Mucosa of descending colon (tissue), 3 donors: ENCODE results near the gene STAT4. TPM values are rescaled to one million over a fixed set of nuclear protein-coding genes. Genes with fewer than 3 reads are reported as not detected.

Experiments used
- ATAC-seq: fragments of 200-7000 bp; cut with Tn5 transposase; one replicate; pipeline ENCODE4 v1.9.1; 2020; ENCODE audit warnings: mild to moderate bottlenecking, moderate library complexity
- DNase-seq, 3 donors: peaks; one replicate each; pipeline ENCODE4 v3.0.0-alpha.2; 2020
- H3K36me3 ChIP-seq: fragments of 200-600 bp; one replicate; pipeline ENCODE4 v1.8.0; 2021; ENCODE audit warnings: low read depth, mild to moderate bottlenecking
- H3K4me1 ChIP-seq: fragments of 200-600 bp; one replicate; pipeline ENCODE4 v1.8.0; 2021; ENCODE audit warnings: low read depth, mild to moderate bottlenecking
- H3K4me3 ChIP-seq: fragments of 200-600 bp; one replicate; pipeline ENCODE4 v1.8.0; 2021; ENCODE audit warnings: mild to moderate bottlenecking
- H3K9me3 ChIP-seq: fragments of 200-600 bp; one replicate; pipeline ENCODE4 v1.8.0; 2021; ENCODE audit warnings: mild to moderate bottlenecking
- CTCF ChIP-seq: fragments of 200-600 bp; IDR thresholded peaks from one replicate; pipeline ENCODE4 v1.8.0; 2022; ENCODE audit warnings: antibody characterized with exemption, mild to moderate bottlenecking
- intact Hi-C, 2 donors: fragments of 100-400 bp; cut with DNase I in 1 of 2; cut with micrococcal nuclease in 1 of 2; formaldehyde crosslinking; loops; one replicate each; pipeline versions ENCODE4 v1.11.0 to v1.11.1; 2022; cut with DNase I, micrococcal nuclease
- total RNA-seq, 3 donors: library from RNA; stranded (reverse); fragmentation: NEBNext Ultra II Directional in 2 of 3; extraction: Animal tissue kit (Norgen Biotek cat#: 25700) in 2 of 3; gene quantifications; one replicate each; pipeline versions ENCODE4 v1.2.1 to v1.2.4, GENCODE V29; 2021 to 2023
- donor health status: DM: no; HTN: no; CAD: no; lungs with moderate emphysema.
- donor health status: DM: no; HTN: no; CAD: no.
- donor health status: DM: no; HTN: yes; CAD: no.

STAT4 gene
- total RNA-seq, 3 donors from 2014 or later: 2.7 to 4.0 (median 3.6) TPM

GRCh38 chr2:190994148-190994547, 156.6 kb downstream of the STAT4 start:
- intact Hi-C loops: no loop called here

GRCh38 chr2:190993292-190993643, 157.5 kb downstream of the STAT4 start:
- intact Hi-C loops: no loop called here
- Histone ChIP-seq H3K9me3 (no peaks in the 10 kb centered on the region), H3K4me3 (no peak overlapping the region), H3K36me3 (peaks cover 38% of the 10 kb centered on the region), H3K4me1 (no peaks in the 10 kb centered on the region)
- DNase-seq (no peak), ATAC-seq (no peak)
- TF ChIP-seq CTCF: no peak

More at GRCh38 chr2:190994148-190994547, 156.6 kb downstream of the STAT4 start:
- Histone ChIP-seq H3K36me3 (peaks cover 41% of the 10 kb centered on the region), H3K4me1 (no peaks in the 10 kb centered on the region), H3K4me3 (no peak overlapping the region), H3K9me3 (no peaks in the 10 kb centered on the region)
- ATAC-seq (no peak), DNase-seq (no peak)
- no peak for TF ChIP-seq CTCF

- ATAC-seq (no peak), DNase-seq (no peak)
- H3K4me3 ChIP-seq: no peak overlapping the region
- intact Hi-C loops: no loop called here
- peaks cover 28% of the 10 kb centered on the region for H3K36me3 ChIP-seq
- H3K9me3 ChIP-seq: no peaks in the 10 kb centered on the region
- H3K4me1 ChIP-seq: no peaks in the 10 kb centered on the region
- TF ChIP-seq CTCF: no peak
Measured at GRCh38 chr2:190990132-190990531, 160.7 kb downstream of the STAT4 start.

- Histone ChIP-seq H3K36me3 (peaks cover 37% of the 10 kb centered on the region), H3K4me3 (no peak overlapping the region), H3K9me3 (no peaks in the 10 kb centered on the region), H3K4me1 (no peaks in the 10 kb centered on the region)
- DNase-seq (no peak), ATAC-seq (no peak)
- intact Hi-C loops: no loop called here
- no peak for TF ChIP-seq CTCF
Measured at GRCh38 chr2:190988910-190989309, 161.9 kb downstream of the STAT4 start.

GRCh38 chr2:190987938-190988337, 162.9 kb downstream of the STAT4 start:
- Histone ChIP-seq H3K4me1 (no peaks in the 10 kb centered on the region), H3K36me3 (peaks cover 33% of the 10 kb centered on the region), H3K4me3 (no peak overlapping the region), H3K9me3 (no peaks in the 10 kb centered on the region)
- ATAC-seq (no peak), DNase-seq (no peak)
- intact Hi-C loops: no loop called here
- no peak for TF ChIP-seq CTCF

GRCh38 chr2:190987116-190987515, 163.7 kb downstream of the STAT4 start:
- no peak for ATAC-seq
- H3K36me3 ChIP-seq: peaks cover 33% of the 10 kb centered on the region
- no peak for TF ChIP-seq CTCF
- H3K4me1 ChIP-seq: no peaks in the 10 kb centered on the region
- no peak for DNase-seq
- H3K9me3 ChIP-seq: no peaks in the 10 kb centered on the region
- no peak overlapping the region for H3K4me3 ChIP-seq
- intact Hi-C loops: no loop called here
